Neural cell (in vitro differentiated cells): ENCODE data around the gene SLAMF9. TPM values are rescaled to one million over a fixed set of nuclear protein-coding genes. Genes with fewer than 3 reads are reported as not detected.

Experiments
- H2AFZ ChIP-seq: fragments of 200-600, 300-800 bp; sonication (generic), shearing (Covaris generic); 2 replicates; pipeline ENCODE4 v1.6.0; 2014; ENCODE audit warnings: low read depth, mild to moderate bottlenecking, antibody characterized with exemption, low read length, moderate library complexity
- H3F3A ChIP-seq: fragments of 200-600 bp; shearing (Covaris generic); 2 replicates; pipeline ENCODE4 v1.6.1; 2016; ENCODE audit warnings: mild to moderate bottlenecking, moderate library complexity, mixed read lengths, antibody characterized with exemption, low read length; ENCODE audit not compliant: insufficient read depth, poor library complexity, severe bottlenecking
- H3K27ac ChIP-seq: fragments of 200-600, 300-800 bp; sonication (generic), shearing (Covaris generic); 2 replicates; pipeline ENCODE4 v1.5.1; 2014; ENCODE audit warnings: mild to moderate bottlenecking, low read length, moderate library complexity
- H3K27me3 ChIP-seq: fragments of 300-800, 200-600 bp; sonication (generic), shearing (Covaris generic); 2 replicates; pipeline ENCODE4 v1.6.0; 2014; ENCODE audit warnings: mild to moderate bottlenecking, low read depth, low read length, moderate library complexity; ENCODE audit not compliant: insufficient read depth
- H3K36me3 ChIP-seq: fragments of 300-800, 200-600 bp; sonication (generic), shearing (Covaris generic); 2 replicates; pipeline ENCODE4 v1.5.1; 2014; ENCODE audit warnings: mild to moderate bottlenecking, antibody characterized with exemption, low read length, moderate library complexity; ENCODE audit not compliant: insufficient read depth
- H3K4me2 ChIP-seq: fragments of 300-800, 200-600 bp; sonication (generic), shearing (Covaris generic); 2 replicates; pipeline ENCODE4 v1.6.0; 2014; ENCODE audit warnings: mild to moderate bottlenecking, low read length
- H3K4me3 ChIP-seq: fragments of 300-800, 200-600 bp; sonication (generic), shearing (Covaris generic); 2 replicates; pipeline ENCODE4 v1.5.1; 2014; ENCODE audit warnings: mild to moderate bottlenecking, low read length, moderate library complexity
- H3K79me2 ChIP-seq: fragments of 200-600 bp; shearing (Covaris generic); replicated peaks from 2 replicates; pipeline ENCODE4 v1.6.0; 2014; ENCODE audit warnings: mild to moderate bottlenecking, low read length, moderate library complexity; ENCODE audit not compliant: insufficient read depth
- H3K9ac ChIP-seq: fragments of 300-800, 200-600 bp; sonication (generic), shearing (Covaris generic); 2 replicates; pipeline ENCODE4 v1.6.1; 2016; ENCODE audit warnings: mild to moderate bottlenecking, low read length, mixed read lengths
- H3K9me2 ChIP-seq: fragments of 200-600 bp; shearing (Covaris generic); 2 replicates; pipeline ENCODE4 v1.6.1; 2016; ENCODE audit warnings: mild to moderate bottlenecking, low read length, mixed read lengths; ENCODE audit not compliant: insufficient read depth
- H3K9me3 ChIP-seq: fragments of 200-600, 300-800 bp; sonication (generic), shearing (Covaris generic); 2 replicates; pipeline ENCODE4 v1.6.1; 2016; ENCODE audit warnings: mild to moderate bottlenecking, mixed run types, low read length, moderate library complexity, mixed read lengths
- H4K20me1 ChIP-seq: fragments of 200-600 bp; shearing (Covaris generic); 2 replicates; pipeline ENCODE4 v1.6.1; 2016; ENCODE audit warnings: mild to moderate bottlenecking, mixed run types; ENCODE audit not compliant: insufficient read depth
- CTCF ChIP-seq: fragments of 450-650 bp; IDR thresholded peaks from 2 replicates; pipeline ENCODE4 v1.5.1; 2014; ENCODE audit warnings: antibody characterized with exemption, mild to moderate bottlenecking, moderate library complexity; ENCODE audit not compliant: poor library complexity, severe bottlenecking
- EP300 ChIP-seq: fragments of 450-650 bp; conservative IDR thresholded peaks from 2 replicates; pipeline ENCODE4 v1.6.1; 2014; ENCODE audit warnings: antibody characterized with exemption, mild to moderate bottlenecking, moderate library complexity; ENCODE audit not compliant: poor library complexity, severe bottlenecking
- EZH2 ChIP-seq: fragments of 200-600, 300-800 bp; shearing (Covaris generic), sonication (generic); IDR thresholded peaks from 2 replicates; pipeline ENCODE4 v1.6.1; 2014; ENCODE audit warnings: antibody characterized with exemption, low read length, borderline replicate concordance, mild to moderate bottlenecking; ENCODE audit not compliant: insufficient read depth, poor library complexity, severe bottlenecking
- MXI1 ChIP-seq: fragments of 450-650 bp; conservative IDR thresholded peaks from 2 replicates; pipeline ENCODE4 v1.6.1; 2014; ENCODE audit warnings: antibody characterized with exemption, mild to moderate bottlenecking; ENCODE audit not compliant: poor library complexity, severe bottlenecking
- POLR2AphosphoS5 ChIP-seq: IDR thresholded peaks from 2 replicates; pipeline ENCODE4 v1.6.1; 2012
- RAD21 ChIP-seq: fragments of 450-650 bp; conservative IDR thresholded peaks from 2 replicates; pipeline ENCODE4 v1.6.1; 2014; ENCODE audit warnings: antibody characterized with exemption, mild to moderate bottlenecking, moderate library complexity
- REST ChIP-seq: IDR thresholded peaks from 2 replicates; pipeline ENCODE4 v1.6.1; 2012; ENCODE audit warnings: borderline replicate concordance
- SMC3 ChIP-seq: fragments of 450-650 bp; conservative IDR thresholded peaks from 2 replicates; pipeline ENCODE4 v1.6.1; 2014; ENCODE audit warnings: antibody characterized with exemption, mild to moderate bottlenecking, moderate library complexity; ENCODE audit not compliant: poor library complexity
- TAF1 ChIP-seq: IDR thresholded peaks from 2 replicates; pipeline ENCODE4 v1.6.1; 2012; ENCODE audit warnings: low read depth
- polyA plus RNA-seq: library from polyadenylated mRNA; depleted of rRNA; stranded (reverse); fragments of >200 nt; gene quantifications from 2 replicates; pipeline ENCODE4 v1.2.3, GENCODE V29; 2014

SLAMF9 gene
- polyA plus RNA-seq, 1 donor from 2014 or later, result not detected

GRCh38 chr1:159933347-159933746, 20.7 kb downstream of the SLAMF9 start:
- Histone ChIP-seq H3K9me3 (no peaks in the 10 kb centered on the region), H3K36me3 (no peaks in the 10 kb centered on the region), H3K9me2 (no peaks in the 10 kb centered on the region), H3K9ac (no peak overlapping the region), H3K27me3 (no peaks in the 10 kb centered on the region), H4K20me1 (no peaks in the 10 kb centered on the region), H3K4me2 (no peak overlapping the region), H3K27ac (no peak overlapping the region), H3F3A (no peaks in the 10 kb centered on the region), H3K4me3 (no peak overlapping the region), H2AFZ (no peak overlapping the region), H3K79me2 (no peaks in the 10 kb centered on the region)
- no peak for TF ChIP-seq RAD21
- no peak for TF ChIP-seq SMC3
- no peak for TF ChIP-seq CTCF
- TF ChIP-seq TAF1, result no peak
- no peak for TF ChIP-seq POLR2AphosphoS5
- TF ChIP-seq MXI1, result no peak
- TF ChIP-seq EZH2, result no peak
- TF ChIP-seq REST, result no peak
- no peak for TF ChIP-seq EP300

GRCh38 chr1:159932296-159933285, 21.4 kb downstream of the SLAMF9 start:
- no peaks in the 10 kb centered on the region for H3K9me3 ChIP-seq
- H3K27me3 ChIP-seq, result no peaks in the 10 kb centered on the region
- H3K79me2 ChIP-seq, result no peaks in the 10 kb centered on the region
- no peaks in the 10 kb centered on the region for H4K20me1 ChIP-seq
- no peaks in the 10 kb centered on the region for H3K9me2 ChIP-seq
- H3F3A ChIP-seq, result no peaks in the 10 kb centered on the region
- no peak overlapping the region for H2AFZ ChIP-seq
- H3K9ac ChIP-seq, result no peak overlapping the region
- no peak overlapping the region for H3K27ac ChIP-seq
- TF ChIP-seq SMC3, result no peak
- no peak for TF ChIP-seq TAF1
- no peak for TF ChIP-seq RAD21
- no peak for TF ChIP-seq REST
- H3K36me3 ChIP-seq, result no peaks in the 10 kb centered on the region
- no peak overlapping the region for H3K4me3 ChIP-seq
- no peak overlapping the region for H3K4me2 ChIP-seq
